ENCODE measurements around the gene FLT4. TPM values are rescaled to one million over a fixed set of nuclear protein-coding genes. Genes with fewer than 3 reads are reported as not detected.

The FLT4 gene
- total and polyA plus RNA-seq, 4 donors: 2.0 to 19.9 (median 7.6) TPM

DNA sequence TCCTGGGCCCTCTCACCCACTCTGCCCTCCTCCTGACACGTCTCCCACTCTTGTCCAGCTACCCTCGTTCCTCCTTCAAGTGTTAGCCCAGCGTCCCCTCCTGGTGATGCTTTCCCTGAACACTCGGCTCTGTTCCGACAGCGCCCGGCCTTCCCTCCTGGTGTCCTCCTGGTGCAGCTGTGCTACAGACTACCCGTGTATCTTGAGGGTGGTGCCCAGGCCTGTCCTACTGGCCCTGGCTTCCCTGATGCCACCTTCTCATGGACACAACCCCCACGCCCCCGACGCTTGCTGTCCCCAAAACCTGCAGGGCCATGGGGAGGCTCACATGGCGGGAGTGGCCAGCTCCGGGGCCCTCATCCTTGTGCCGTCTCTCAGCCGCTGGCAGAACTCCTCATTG, 36.7 kb downstream of the FLT4 start:
- TF ChIP-seq RAD21 (IDR thresholded peaks at IDR 0.05) (no peak), GABPA (IDR thresholded peaks at IDR 0.05 in 1 of 2, conservative IDR thresholded peaks at IDR 0.05 in 1 of 2) (no peak), JUND (IDR thresholded peaks at IDR 0.05) (no peak)
- TF ChIP-seq, protein P1, sequence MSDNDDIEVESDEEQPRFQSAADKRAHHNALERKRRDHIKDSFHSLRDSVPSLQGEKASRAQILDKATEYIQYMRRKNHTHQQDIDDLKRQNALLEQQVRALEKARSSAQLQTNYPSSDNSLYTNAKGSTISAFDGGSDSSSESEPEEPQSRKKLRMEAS (IDR thresholded peaks at IDR 0.05): no peak
- TF ChIP-seq, protein P2, sequence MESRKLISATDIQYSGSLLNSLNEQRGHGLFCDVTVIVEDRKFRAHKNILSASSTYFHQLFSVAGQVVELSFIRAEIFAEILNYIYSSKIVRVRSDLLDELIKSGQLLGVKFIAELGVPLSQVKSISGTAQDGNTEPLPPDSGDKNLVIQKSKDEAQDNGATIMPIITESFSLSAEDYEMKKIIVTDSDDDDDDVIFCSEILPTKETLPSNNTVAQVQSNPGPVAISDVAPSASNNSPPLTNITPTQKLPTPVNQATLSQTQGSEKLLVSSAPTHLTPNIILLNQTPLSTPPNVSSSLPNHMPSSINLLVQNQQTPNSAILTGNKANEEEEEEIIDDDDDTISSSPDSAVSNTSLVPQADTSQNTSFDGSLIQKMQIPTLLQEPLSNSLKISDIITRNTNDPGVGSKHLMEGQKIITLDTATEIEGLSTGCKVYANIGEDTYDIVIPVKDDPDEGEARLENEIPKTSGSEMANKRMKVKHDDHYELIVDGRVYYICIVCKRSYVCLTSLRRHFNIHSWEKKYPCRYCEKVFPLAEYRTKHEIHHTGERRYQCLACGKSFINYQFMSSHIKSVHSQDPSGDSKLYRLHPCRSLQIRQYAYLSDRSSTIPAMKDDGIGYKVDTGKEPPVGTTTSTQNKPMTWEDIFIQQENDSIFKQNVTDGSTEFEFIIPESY (IDR thresholded peaks at IDR 0.05): no peak
- DNase-seq (ENCODE audit: low spot score): no peak
- no peaks in the 10 kb centered on the region for H3K36me3 ChIP-seq (ENCODE audit: control insufficient read depth in 4 of 4, insufficient read depth in 3 of 4, low read depth in 1 of 4, low read length in 3 of 4)
- no peak overlapping the region for H3K27ac ChIP-seq (ENCODE audit: low read depth in 1 of 2, low read length in 2 of 2)
- H3K4me1 ChIP-seq (ENCODE audit: control insufficient read depth in 4 of 4, insufficient read depth in 4 of 4, low read length in 3 of 4): no peaks in the 10 kb centered on the region
- H3K4me3 ChIP-seq (ENCODE audit: low read depth in 1 of 3, low read length in 3 of 3): no peak overlapping the region
- H3K9ac ChIP-seq (ENCODE audit: low read depth in 1 of 2, low read length in 2 of 2): no peak overlapping the region
- WGBS: 81% methylated on average over 15 of the region's 15 CpGs
- no peaks in the 10 kb centered on the region for H3K27me3 ChIP-seq (ENCODE audit: control insufficient read depth in 4 of 4, insufficient read depth in 4 of 4, low read length in 3 of 4)
- H3K9me3 ChIP-seq (ENCODE audit: control insufficient read depth in 4 of 4, low read length in 3 of 4): no peaks in the 10 kb centered on the region

DNA sequence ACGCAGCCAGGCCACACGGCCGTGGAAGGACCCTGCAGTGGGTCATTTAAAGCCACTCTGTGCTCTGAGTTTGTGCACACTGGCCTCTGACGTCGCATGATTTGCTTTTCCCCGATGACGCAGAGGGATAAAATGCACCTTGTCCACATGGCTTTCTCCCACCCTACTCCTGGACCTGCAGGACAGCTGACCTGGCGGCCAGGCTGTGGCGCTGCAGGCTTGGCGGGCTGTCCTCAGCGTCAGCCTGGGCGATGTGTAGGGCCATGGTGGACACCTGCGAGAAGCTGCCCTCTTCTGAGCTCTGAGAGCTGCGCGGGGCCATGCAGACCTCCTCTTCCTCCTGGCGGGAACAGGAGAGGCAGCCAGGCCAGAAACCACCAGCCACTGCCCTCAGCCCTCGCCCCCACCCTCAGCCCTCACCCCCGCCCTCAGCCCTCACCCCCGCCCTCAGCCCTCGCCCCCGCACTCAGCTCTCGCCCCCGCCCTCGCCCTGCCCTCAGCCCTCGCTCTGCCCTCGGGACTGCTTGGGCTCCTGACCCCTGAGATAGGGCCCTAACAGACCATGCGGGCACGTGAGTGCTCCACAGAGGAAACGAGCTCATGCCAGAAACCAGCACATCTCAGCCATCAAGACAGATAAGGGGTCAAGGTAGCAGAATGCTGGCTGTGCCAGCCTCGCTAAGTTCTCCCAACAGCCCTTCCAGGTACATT, 38.1 kb downstream of the FLT4 start:
- Histone ChIP-seq H3K27me3 (ENCODE audit: control insufficient read depth in 4 of 4, insufficient read depth in 4 of 4, low read length in 3 of 4) (no peaks in the 10 kb centered on the region), H3K36me3 (ENCODE audit: control insufficient read depth in 4 of 4, insufficient read depth in 3 of 4, low read depth in 1 of 4, low read length in 3 of 4) (no peaks in the 10 kb centered on the region), H3K27ac (ENCODE audit: low read depth in 1 of 2, low read length in 2 of 2) (no peak overlapping the region), H3K9ac (ENCODE audit: low read depth in 1 of 2, low read length in 2 of 2) (no peak overlapping the region), H3K9me3 (ENCODE audit: control insufficient read depth in 4 of 4, low read length in 3 of 4) (no peaks in the 10 kb centered on the region), H3K4me3 (ENCODE audit: low read depth in 1 of 3, low read length in 3 of 3) (no peak overlapping the region), H3K4me1 (ENCODE audit: control insufficient read depth in 4 of 4, insufficient read depth in 4 of 4, low read length in 3 of 4) (no peaks in the 10 kb centered on the region)
- TF ChIP-seq, protein P3, sequence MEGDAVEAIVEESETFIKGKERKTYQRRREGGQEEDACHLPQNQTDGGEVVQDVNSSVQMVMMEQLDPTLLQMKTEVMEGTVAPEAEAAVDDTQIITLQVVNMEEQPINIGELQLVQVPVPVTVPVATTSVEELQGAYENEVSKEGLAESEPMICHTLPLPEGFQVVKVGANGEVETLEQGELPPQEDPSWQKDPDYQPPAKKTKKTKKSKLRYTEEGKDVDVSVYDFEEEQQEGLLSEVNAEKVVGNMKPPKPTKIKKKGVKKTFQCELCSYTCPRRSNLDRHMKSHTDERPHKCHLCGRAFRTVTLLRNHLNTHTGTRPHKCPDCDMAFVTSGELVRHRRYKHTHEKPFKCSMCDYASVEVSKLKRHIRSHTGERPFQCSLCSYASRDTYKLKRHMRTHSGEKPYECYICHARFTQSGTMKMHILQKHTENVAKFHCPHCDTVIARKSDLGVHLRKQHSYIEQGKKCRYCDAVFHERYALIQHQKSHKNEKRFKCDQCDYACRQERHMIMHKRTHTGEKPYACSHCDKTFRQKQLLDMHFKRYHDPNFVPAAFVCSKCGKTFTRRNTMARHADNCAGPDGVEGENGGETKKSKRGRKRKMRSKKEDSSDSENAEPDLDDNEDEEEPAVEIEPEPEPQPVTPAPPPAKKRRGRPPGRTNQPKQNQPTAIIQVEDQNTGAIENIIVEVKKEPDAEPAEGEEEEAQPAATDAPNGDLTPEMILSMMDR (IDR thresholded peaks at IDR 0.05; ENCODE audit: low read depth, low read length, missing input control): no peak
- no peak for TF ChIP-seq JUND (IDR thresholded peaks at IDR 0.05)
- no peak for TF ChIP-seq SP1 (IDR thresholded peaks at IDR 0.05)
- TF ChIP-seq RAD21 (IDR thresholded peaks at IDR 0.05): no peak
- no peak for TF ChIP-seq FOXA2 (IDR thresholded peaks at IDR 0.05)
- TF ChIP-seq, protein P1 (IDR thresholded peaks at IDR 0.05): no peak
- TF ChIP-seq, protein P4, sequence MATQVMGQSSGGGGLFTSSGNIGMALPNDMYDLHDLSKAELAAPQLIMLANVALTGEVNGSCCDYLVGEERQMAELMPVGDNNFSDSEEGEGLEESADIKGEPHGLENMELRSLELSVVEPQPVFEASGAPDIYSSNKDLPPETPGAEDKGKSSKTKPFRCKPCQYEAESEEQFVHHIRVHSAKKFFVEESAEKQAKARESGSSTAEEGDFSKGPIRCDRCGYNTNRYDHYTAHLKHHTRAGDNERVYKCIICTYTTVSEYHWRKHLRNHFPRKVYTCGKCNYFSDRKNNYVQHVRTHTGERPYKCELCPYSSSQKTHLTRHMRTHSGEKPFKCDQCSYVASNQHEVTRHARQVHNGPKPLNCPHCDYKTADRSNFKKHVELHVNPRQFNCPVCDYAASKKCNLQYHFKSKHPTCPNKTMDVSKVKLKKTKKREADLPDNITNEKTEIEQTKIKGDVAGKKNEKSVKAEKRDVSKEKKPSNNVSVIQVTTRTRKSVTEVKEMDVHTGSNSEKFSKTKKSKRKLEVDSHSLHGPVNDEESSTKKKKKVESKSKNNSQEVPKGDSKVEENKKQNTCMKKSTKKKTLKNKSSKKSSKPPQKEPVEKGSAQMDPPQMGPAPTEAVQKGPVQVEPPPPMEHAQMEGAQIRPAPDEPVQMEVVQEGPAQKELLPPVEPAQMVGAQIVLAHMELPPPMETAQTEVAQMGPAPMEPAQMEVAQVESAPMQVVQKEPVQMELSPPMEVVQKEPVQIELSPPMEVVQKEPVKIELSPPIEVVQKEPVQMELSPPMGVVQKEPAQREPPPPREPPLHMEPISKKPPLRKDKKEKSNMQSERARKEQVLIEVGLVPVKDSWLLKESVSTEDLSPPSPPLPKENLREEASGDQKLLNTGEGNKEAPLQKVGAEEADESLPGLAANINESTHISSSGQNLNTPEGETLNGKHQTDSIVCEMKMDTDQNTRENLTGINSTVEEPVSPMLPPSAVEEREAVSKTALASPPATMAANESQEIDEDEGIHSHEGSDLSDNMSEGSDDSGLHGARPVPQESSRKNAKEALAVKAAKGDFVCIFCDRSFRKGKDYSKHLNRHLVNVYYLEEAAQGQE (IDR thresholded peaks at IDR 0.05): no peak
- TF ChIP-seq, protein P2 (IDR thresholded peaks at IDR 0.05): no peak
- no peak for TF ChIP-seq GABPA (IDR thresholded peaks at IDR 0.05 in 1 of 2, conservative IDR thresholded peaks at IDR 0.05 in 1 of 2)
- TF ChIP-seq RXRA (IDR thresholded peaks at IDR 0.05): no peak
- TF ChIP-seq FOXA1 (IDR thresholded peaks at IDR 0.05): no peak
- TF ChIP-seq HNF4A (conservative IDR thresholded peaks at IDR 0.05): no peak
- TF ChIP-seq HNF4G (IDR thresholded peaks at IDR 0.05): no peak
- TF ChIP-seq, protein P5, sequence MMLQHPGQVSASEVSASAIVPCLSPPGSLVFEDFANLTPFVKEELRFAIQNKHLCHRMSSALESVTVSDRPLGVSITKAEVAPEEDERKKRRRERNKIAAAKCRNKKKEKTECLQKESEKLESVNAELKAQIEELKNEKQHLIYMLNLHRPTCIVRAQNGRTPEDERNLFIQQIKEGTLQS (IDR thresholded peaks at IDR 0.05): no peak
- TF ChIP-seq NR2F2 (IDR thresholded peaks at IDR 0.05): no peak
- TF ChIP-seq EGR1 (IDR thresholded peaks at IDR 0.05; ENCODE audit: low read depth in 2 of 2): no peak
- 78% methylated on average over 30 of the region's 30 CpGs for WGBS
- no peak for DNase-seq (ENCODE audit: low spot score)

Data from liver (tissue), 9 donors.